Gastroesophageal sphincter (tissue), 3 donors: ENCODE measurements around the gene NXPE4.

Experiments used
- EP300 ChIP-seq: sonication (generic); formaldehyde crosslinking; IDR thresholded peaks from one replicate; pipeline ENCODE4 v1.6.1; 2017; ENCODE audit warnings: antibody characterized with exemption, mild to moderate bottlenecking
- POLR2A ChIP-seq, 2 donors: fragments of 450-650 bp; IDR thresholded peaks; one replicate each; pipeline ENCODE4 v1.6.1; 2017; ENCODE audit warnings: antibody characterized with exemption in 2 of 2, mild to moderate bottlenecking in 2 of 2, moderate library complexity in 1 of 2
- TF ChIP-seq, protein P1 (sequence below), 4 experiments: fragments of 200-600 bp in 2 of 4; fragments of 450-650 bp in 2 of 4; sonication (generic) in 1 of 4; IDR thresholded peaks; one replicate each; pipeline ENCODE4 v1.5.1; 2017 to 2019; ENCODE audit warnings: antibody characterized with exemption in 4 of 4, mild to moderate bottlenecking in 2 of 4, moderate library complexity in 2 of 4

DNA sequence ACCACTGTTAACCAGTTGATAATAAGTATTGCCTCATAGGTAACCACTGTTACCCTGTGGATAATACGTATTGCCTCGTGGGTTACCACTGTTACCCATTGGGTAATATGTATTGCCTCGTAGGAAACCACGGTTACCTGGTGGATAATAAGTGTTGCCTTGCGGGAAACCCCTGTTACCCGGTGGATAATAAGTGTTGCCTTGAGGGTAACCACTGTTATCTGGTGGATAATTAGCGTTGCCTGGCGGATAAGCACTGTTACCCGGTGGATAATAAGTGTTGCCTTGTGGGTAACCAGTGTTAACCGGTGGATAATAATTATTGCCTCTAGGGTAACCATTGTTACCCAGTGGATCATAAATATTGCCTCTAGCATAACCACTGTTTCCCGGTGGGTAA lies 27.3 kb upstream of the NXPE4 start:
- TF ChIP-seq, protein P1, sequence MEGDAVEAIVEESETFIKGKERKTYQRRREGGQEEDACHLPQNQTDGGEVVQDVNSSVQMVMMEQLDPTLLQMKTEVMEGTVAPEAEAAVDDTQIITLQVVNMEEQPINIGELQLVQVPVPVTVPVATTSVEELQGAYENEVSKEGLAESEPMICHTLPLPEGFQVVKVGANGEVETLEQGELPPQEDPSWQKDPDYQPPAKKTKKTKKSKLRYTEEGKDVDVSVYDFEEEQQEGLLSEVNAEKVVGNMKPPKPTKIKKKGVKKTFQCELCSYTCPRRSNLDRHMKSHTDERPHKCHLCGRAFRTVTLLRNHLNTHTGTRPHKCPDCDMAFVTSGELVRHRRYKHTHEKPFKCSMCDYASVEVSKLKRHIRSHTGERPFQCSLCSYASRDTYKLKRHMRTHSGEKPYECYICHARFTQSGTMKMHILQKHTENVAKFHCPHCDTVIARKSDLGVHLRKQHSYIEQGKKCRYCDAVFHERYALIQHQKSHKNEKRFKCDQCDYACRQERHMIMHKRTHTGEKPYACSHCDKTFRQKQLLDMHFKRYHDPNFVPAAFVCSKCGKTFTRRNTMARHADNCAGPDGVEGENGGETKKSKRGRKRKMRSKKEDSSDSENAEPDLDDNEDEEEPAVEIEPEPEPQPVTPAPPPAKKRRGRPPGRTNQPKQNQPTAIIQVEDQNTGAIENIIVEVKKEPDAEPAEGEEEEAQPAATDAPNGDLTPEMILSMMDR (IDR thresholded peaks at IDR 0.05), result no peak
- TF ChIP-seq EP300 (no peak), POLR2A (IDR thresholded peaks at IDR 0.05) (no peak)
